CD14-positive monocyte (primary cell): Measurements from ENCODE around the gene ZNF385B. TPM values are rescaled to one million over a fixed set of nuclear protein-coding genes. Genes with fewer than 3 reads are reported as not detected.

Experiments used
- DNase-seq, 3 donors: peaks; one replicate each; pipeline ENCODE4 v3.0.0-alpha.2; 2011 to 2022
- H2AFZ ChIP-seq: 2 replicates; pipeline ENCODE4 v1.6.0; 2012; ENCODE audit warnings: mild to moderate bottlenecking, low read depth, low read length, inconsistent platforms; ENCODE audit not compliant: insufficient read depth, poor library complexity, severe bottlenecking
- H3K27ac ChIP-seq, 2 donors: 1 replicate in 1 of 2; 2 replicates in 1 of 2; pipeline ENCODE4 v1.5.1; 2012 to 2013; ENCODE audit warnings: low read length in 2 of 2, control low read depth in 1 of 2, inconsistent platforms in 1 of 2, low read depth in 1 of 2, mild to moderate bottlenecking in 1 of 2
- H3K27me3 ChIP-seq, 2 donors: one replicate each; pipeline versions ENCODE4 v1.6.0 to v1.6.1; 2011 to 2013; ENCODE audit warnings: low read length in 2 of 2; ENCODE audit not compliant: control insufficient read depth in 2 of 2, insufficient read depth in 2 of 2
- H3K36me3 ChIP-seq, 2 donors: replicated peaks in 1 of 2; 1 replicate in 1 of 2; 2 replicates in 1 of 2; pipeline versions ENCODE4 v1.5.1 to v1.6.1; 2012 to 2013; ENCODE audit warnings: low read length in 2 of 2, control low read depth in 1 of 2, inconsistent platforms in 1 of 2, mild to moderate bottlenecking in 1 of 2; ENCODE audit not compliant: insufficient read depth in 2 of 2, control insufficient read depth in 1 of 2
- H3K4me1 ChIP-seq, 2 donors: 1 replicate in 1 of 2; 2 replicates in 1 of 2; pipeline versions ENCODE4 v1.5.1 to v1.6.1; 2012 to 2013; ENCODE audit warnings: low read length in 2 of 2, control low read depth in 1 of 2, inconsistent platforms in 1 of 2, mild to moderate bottlenecking in 1 of 2, moderate library complexity in 1 of 2; ENCODE audit not compliant: insufficient read depth in 2 of 2, control insufficient read depth in 1 of 2
- H3K4me2 ChIP-seq: replicated peaks from 2 replicates; pipeline ENCODE3; 2012; ENCODE audit warnings: low read length, moderate library complexity, mild to moderate bottlenecking; ENCODE audit not compliant: poor library complexity, severe bottlenecking; ENCODE audit errors: extremely low read depth
- H3K4me3 ChIP-seq, 3 experiments: fragments of 200-600 bp in 1 of 3; sonication (generic) in 1 of 3; replicated peaks in 1 of 3; 1 replicate in 2 of 3; 2 replicates in 1 of 3; pipeline ENCODE4 v1.5.1; 2011 to 2013; ENCODE audit warnings: low read length in 3 of 3, mild to moderate bottlenecking in 3 of 3, control low read depth in 2 of 3, low read depth in 2 of 3, inconsistent platforms in 1 of 3, moderate library complexity in 1 of 3
- H3K79me2 ChIP-seq: 2 replicates; pipeline ENCODE4 v1.6.0; 2012; ENCODE audit warnings: mild to moderate bottlenecking, control low read depth, inconsistent platforms, low read length, moderate library complexity; ENCODE audit not compliant: insufficient read depth
- H3K9ac ChIP-seq: 2 replicates; pipeline ENCODE4 v1.6.0; 2017; ENCODE audit warnings: low read length, mild to moderate bottlenecking; ENCODE audit not compliant: insufficient read depth, poor library complexity, severe bottlenecking
- H3K9me3 ChIP-seq, 2 donors: replicated peaks in 1 of 2; 1 replicate in 1 of 2; 2 replicates in 1 of 2; pipeline versions ENCODE4 v1.5.1 to v1.6.1; 2012 to 2013; ENCODE audit warnings: low read length in 2 of 2, control low read depth in 1 of 2; ENCODE audit not compliant: control insufficient read depth in 1 of 2, insufficient read depth in 1 of 2
- H4K20me1 ChIP-seq: 2 replicates; pipeline ENCODE4 v1.6.0; 2012; ENCODE audit warnings: mild to moderate bottlenecking, low read length, control low read depth, moderate library complexity; ENCODE audit not compliant: insufficient read depth
- H3K27ac Mint-ChIP-seq, 7 donors: one replicate each; pipeline ENCODE4 v1.8.0; 2020; ENCODE audit warnings: mild to moderate bottlenecking in 7 of 7, mixed read lengths in 7 of 7, moderate library complexity in 6 of 7, inconsistent platforms in 2 of 7
- H3K27me3 Mint-ChIP-seq, 3 donors: one replicate each; pipeline ENCODE4 v1.8.0; 2021 to 2022; ENCODE audit warnings: low read depth in 3 of 3, mild to moderate bottlenecking in 3 of 3, mixed read lengths in 3 of 3, moderate library complexity in 3 of 3, inconsistent platforms in 1 of 3
- H3K36me3 Mint-ChIP-seq, 2 donors: one replicate each; pipeline ENCODE4 v1.8.0; 2020; ENCODE audit warnings: mixed read lengths in 2 of 2, inconsistent platforms in 1 of 2, mild to moderate bottlenecking in 1 of 2
- H3K4me1 Mint-ChIP-seq: one replicate; pipeline ENCODE4 v1.8.0; 2020; ENCODE audit warnings: mild to moderate bottlenecking, mixed read lengths
- H3K4me3 Mint-ChIP-seq, 2 donors: one replicate each; pipeline ENCODE4 v1.8.0; 2020; ENCODE audit warnings: mild to moderate bottlenecking in 2 of 2, mixed read lengths in 2 of 2, moderate library complexity in 1 of 2
- H3K9me3 Mint-ChIP-seq, 7 donors: one replicate each; pipeline ENCODE4 v1.8.0; 2020 to 2022; ENCODE audit warnings: mixed read lengths in 7 of 7, mild to moderate bottlenecking in 6 of 7, moderate library complexity in 6 of 7, inconsistent platforms in 2 of 7
- CTCF ChIP-seq: fragments of 200-600 bp; IDR thresholded peaks from one replicate; pipeline ENCODE4 v1.8.0; 2022; ENCODE audit warnings: antibody characterized with exemption, mild to moderate bottlenecking
- WGBS: methylation state at CpG from one replicate; pipeline ENCODE4 v1.1.5; 2013; ENCODE audit warnings: missing lambda C conversion rate; ENCODE audit not compliant: insufficient coverage; 5-methylcytosine and 5-hydroxymethylcytosine counted together
- intact Hi-C, 2 donors: fragments of 100-400 bp; cut with micrococcal nuclease; formaldehyde crosslinking; loops; one replicate each; pipeline versions ENCODE4 v1.15.0 to v1.15.1; 2023
- polyA plus RNA-seq, 3 donors: library from polyadenylated mRNA; depleted of rRNA in 1 of 3; unstranded in 2 of 3; stranded (reverse) in 1 of 3; fragments of 300-500 nt in 2 of 3; fragments of >200 nt in 1 of 3; fragmentation: Illumina TruSeq in 2 of 3; gene quantifications; 1 replicate in 2 of 3; 2 replicates in 1 of 3; pipeline ENCODE4 v1.2.3, GENCODE V29; 2012 to 2021

The ZNF385B gene
- polyA plus RNA-seq, 3 donors = not detected

- no peaks in the 10 kb centered on the region for H3K9me3 ChIP-seq
- no peaks in the 10 kb centered on the region for H3K4me1 ChIP-seq
- no peaks in the 10 kb centered on the region for H4K20me1 ChIP-seq
- intact Hi-C loops = no loop called here
- no peaks in the 10 kb centered on the region for H3K36me3 ChIP-seq
- Mint-ChIP-seq H3K27ac (no peak overlapping the region), H3K9me3 (peaks cover 0 to 3% (median 0%) of the 10 kb centered on the region in 7 donors), H3K36me3 (no peaks in the 10 kb centered on the region), H3K4me3 (no peak overlapping the region), H3K4me1 (no peaks in the 10 kb centered on the region), H3K27me3 (no peaks in the 10 kb centered on the region)
- H3K79me2 ChIP-seq = no peaks in the 10 kb centered on the region
- no peak overlapping the region for H3K4me2 ChIP-seq
- DNase-seq = no peak
- no peak overlapping the region for H2AFZ ChIP-seq
- no peak for TF ChIP-seq CTCF
- H3K27me3 ChIP-seq = no peaks in the 10 kb centered on the region
- no peak overlapping the region for H3K4me3 ChIP-seq
- H3K27ac ChIP-seq = no peak overlapping the region
- H3K9ac ChIP-seq = no peak overlapping the region
These were observed 266.1 kb downstream of the ZNF385B start for GRCh38 chr2:179595284-179595683.

GRCh38 chr2:179594268-179595112, 266.9 kb downstream of the ZNF385B start:
- H3K27ac Mint-ChIP-seq = no peak overlapping the region
- Histone ChIP-seq H3K79me2 (no peaks in the 10 kb centered on the region), H3K36me3 (no peaks in the 10 kb centered on the region), H2AFZ (no peak overlapping the region), H3K4me3 (no peak overlapping the region), H3K9me3 (no peaks in the 10 kb centered on the region), H4K20me1 (no peaks in the 10 kb centered on the region), H3K27me3 (no peaks in the 10 kb centered on the region), H3K4me2 (no peak overlapping the region), H3K9ac (no peak overlapping the region), H3K27ac (no peak overlapping the region), H3K4me1 (no peaks in the 10 kb centered on the region)
- no peaks in the 10 kb centered on the region for H3K4me1 Mint-ChIP-seq
- H3K4me3 Mint-ChIP-seq = no peak overlapping the region
- TF ChIP-seq CTCF = no peak
- DNase-seq = no peak
- no peaks in the 10 kb centered on the region for H3K27me3 Mint-ChIP-seq
- H3K9me3 Mint-ChIP-seq = peaks cover 0 to 3% (median 0%) of the 10 kb centered on the region in 7 donors
- 100% methylated on average over 1 of the region's 2 CpGs for WGBS
- intact Hi-C loops = no loop called here
- H3K36me3 Mint-ChIP-seq = no peaks in the 10 kb centered on the region
